ENCODE measurements around the gene GBP3. TPM values are rescaled to one million over a fixed set of nuclear protein-coding genes. Genes with fewer than 3 reads are reported as not detected.
"Not testable (repeated sequence)": the region's sequence is repeated elsewhere in the genome, so short reads cannot be mapped to it uniquely, and the experiment has no call there.

The GBP3 gene
- total RNA-seq, 1 experiment from 2014 or later: 0.48 TPM

DNA sequence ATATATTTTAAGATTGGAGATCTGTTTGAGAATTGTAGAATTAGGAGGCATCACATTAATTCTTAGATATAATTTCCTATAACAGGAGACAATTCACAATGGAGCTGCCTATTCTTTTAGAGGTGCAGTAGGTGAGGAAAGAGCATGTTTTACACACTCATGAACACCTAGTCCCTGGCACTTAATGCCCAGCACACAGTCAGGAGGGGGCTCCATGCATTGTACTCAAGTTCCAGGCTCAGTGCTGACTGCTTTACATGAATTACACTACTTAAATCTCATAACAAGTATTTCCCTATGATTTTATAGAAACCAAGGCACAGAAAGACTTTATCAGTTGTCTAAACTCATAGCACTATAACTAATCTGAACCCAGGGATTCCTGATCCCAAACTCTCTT, 360 bp upstream of the GBP3 start:
- DNase-seq: no peak
- Histone ChIP-seq H3K4me1 (peaks cover 12% of the 10 kb centered on the region; the same call in 1 of the 2 replicates), H3K4me3 (ENCODE audit: low read depth, low read length) (no peak overlapping the region), H3K9me3 (no peaks in the 10 kb centered on the region), H3K36me3 (ENCODE audit: control insufficient read depth, insufficient read depth, low read length) (no peaks in the 10 kb centered on the region), H3K27me3 (replicated peaks; ENCODE audit: control insufficient read depth, insufficient read depth, low read length) (no peaks in the 10 kb centered on the region)
- Mint-ChIP-seq H3K4me3 (ENCODE audit: unreplicated experiment) (peak overlapping the region; percentile 55), H3K27ac (ENCODE audit: unreplicated experiment) (no peak overlapping the region), H3K4me1 (ENCODE audit: low read depth, unreplicated experiment) (peaks cover 21% of the 10 kb centered on the region), H3K27me3 (ENCODE audit: insufficient read depth, unreplicated experiment) (no peaks in the 10 kb centered on the region), H3K36me3 (ENCODE audit: insufficient read depth, unreplicated experiment) (no peaks in the 10 kb centered on the region), H3K9me3 (ENCODE audit: unreplicated experiment) (no peaks in the 10 kb centered on the region)
- intact Hi-C loops (cut with micrococcal nuclease; ENCODE audit: unreplicated experiment): loop anchor here (2.0 kb wide), 1 partner anchor 22 kb away; no protein-coding TSS in a partner anchor
- ChIA-PET POLR2A (no interaction called here), CTCF (no interaction called here)
- TF ChIP-seq, protein P1, sequence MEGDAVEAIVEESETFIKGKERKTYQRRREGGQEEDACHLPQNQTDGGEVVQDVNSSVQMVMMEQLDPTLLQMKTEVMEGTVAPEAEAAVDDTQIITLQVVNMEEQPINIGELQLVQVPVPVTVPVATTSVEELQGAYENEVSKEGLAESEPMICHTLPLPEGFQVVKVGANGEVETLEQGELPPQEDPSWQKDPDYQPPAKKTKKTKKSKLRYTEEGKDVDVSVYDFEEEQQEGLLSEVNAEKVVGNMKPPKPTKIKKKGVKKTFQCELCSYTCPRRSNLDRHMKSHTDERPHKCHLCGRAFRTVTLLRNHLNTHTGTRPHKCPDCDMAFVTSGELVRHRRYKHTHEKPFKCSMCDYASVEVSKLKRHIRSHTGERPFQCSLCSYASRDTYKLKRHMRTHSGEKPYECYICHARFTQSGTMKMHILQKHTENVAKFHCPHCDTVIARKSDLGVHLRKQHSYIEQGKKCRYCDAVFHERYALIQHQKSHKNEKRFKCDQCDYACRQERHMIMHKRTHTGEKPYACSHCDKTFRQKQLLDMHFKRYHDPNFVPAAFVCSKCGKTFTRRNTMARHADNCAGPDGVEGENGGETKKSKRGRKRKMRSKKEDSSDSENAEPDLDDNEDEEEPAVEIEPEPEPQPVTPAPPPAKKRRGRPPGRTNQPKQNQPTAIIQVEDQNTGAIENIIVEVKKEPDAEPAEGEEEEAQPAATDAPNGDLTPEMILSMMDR (IDR thresholded peaks at IDR 0.05; ENCODE audit: insufficient read depth in 1 of 2, low read depth in 1 of 2, low read length in 1 of 2, severe bottlenecking in 1 of 2, unreplicated experiment in 1 of 2): no peak
- BruUV-seq (replicated peaks): no TSS peak

DNA sequence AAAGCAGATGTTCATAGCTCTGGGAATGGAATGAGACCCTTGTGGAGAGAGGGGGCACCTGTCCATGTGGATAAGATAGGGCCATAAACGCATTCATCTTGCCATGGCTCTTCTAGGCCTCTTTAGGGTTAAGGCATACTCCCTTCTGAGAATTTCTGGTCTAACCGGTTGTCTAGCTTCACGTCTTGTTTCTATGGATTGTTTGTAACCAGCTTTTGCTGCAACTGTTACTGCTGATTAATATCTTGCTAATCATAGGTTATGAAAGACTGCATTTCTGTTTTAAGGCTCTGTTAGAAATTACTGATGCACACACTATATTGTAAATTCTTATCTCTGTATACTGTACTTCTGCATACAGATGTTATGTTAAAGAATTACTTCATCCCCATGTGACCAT, 4.3 kb downstream of the GBP3 start:
- H3K4me3 ChIP-seq (ENCODE audit: low read depth, low read length); H3K27me3 ChIP-seq (replicated peaks; ENCODE audit: control insufficient read depth, insufficient read depth, low read length); H3K27me3 Mint-ChIP-seq (ENCODE audit: insufficient read depth, unreplicated experiment); CTCF ChIA-PET; H3K36me3 Mint-ChIP-seq (ENCODE audit: insufficient read depth, unreplicated experiment); DNase-seq; H3K36me3 ChIP-seq (ENCODE audit: control insufficient read depth, insufficient read depth, low read length); H3K9me3 Mint-ChIP-seq (ENCODE audit: unreplicated experiment); H3K27ac Mint-ChIP-seq (ENCODE audit: unreplicated experiment); H3K4me3 Mint-ChIP-seq (ENCODE audit: unreplicated experiment); H3K9me3 ChIP-seq; intact Hi-C loops (cut with micrococcal nuclease; ENCODE audit: unreplicated experiment); BruUV-seq (replicated peaks); POLR2A ChIA-PET: not testable (repeated sequence)
- H3K4me1 Mint-ChIP-seq (ENCODE audit: low read depth, unreplicated experiment): peaks cover 21% of the 10 kb centered on the region
- H3K4me1 ChIP-seq: peaks cover 12% of the 10 kb centered on the region; the same call in 1 of the 2 replicates

DNA sequence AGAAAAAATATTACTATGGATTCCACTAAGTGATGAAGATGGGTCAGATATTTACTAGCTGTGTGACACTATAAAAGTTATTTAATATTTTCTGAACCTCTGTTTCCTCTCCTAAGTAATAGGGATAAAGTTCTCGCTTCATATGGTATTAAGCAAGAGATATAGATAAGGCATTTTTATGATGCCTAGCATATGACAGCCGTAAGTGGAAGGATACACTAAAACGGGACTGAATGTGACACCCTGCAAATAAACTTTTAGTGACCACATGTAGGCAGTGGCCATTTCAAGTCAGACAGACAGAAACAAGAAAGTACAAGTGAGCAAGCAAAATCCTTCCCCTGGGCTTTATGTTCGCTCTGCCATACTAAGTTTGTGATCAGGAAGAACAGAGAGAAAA, 14.2 kb downstream of the GBP3 start:
- Mint-ChIP-seq H3K4me3 (ENCODE audit: unreplicated experiment) (no peak overlapping the region), H3K27me3 (ENCODE audit: insufficient read depth, unreplicated experiment) (no peaks in the 10 kb centered on the region), H3K27ac (ENCODE audit: unreplicated experiment) (no peak overlapping the region), H3K4me1 (ENCODE audit: low read depth, unreplicated experiment) (no peaks in the 10 kb centered on the region), H3K36me3 (ENCODE audit: insufficient read depth, unreplicated experiment) (no peaks in the 10 kb centered on the region), H3K9me3 (ENCODE audit: unreplicated experiment) (no peaks in the 10 kb centered on the region)
- ChIA-PET CTCF (no interaction called here), POLR2A (no interaction called here)
- Histone ChIP-seq H3K9me3 (no peaks in the 10 kb centered on the region), H3K4me3 (ENCODE audit: low read depth, low read length) (no peak overlapping the region), H3K36me3 (ENCODE audit: control insufficient read depth, insufficient read depth, low read length) (no peaks in the 10 kb centered on the region), H3K27me3 (replicated peaks; ENCODE audit: control insufficient read depth, insufficient read depth, low read length) (no peaks in the 10 kb centered on the region), H3K4me1 (no peaks in the 10 kb centered on the region)
- DNase-seq: no peak
- TF ChIP-seq, protein P1 (IDR thresholded peaks at IDR 0.05; ENCODE audit: insufficient read depth in 1 of 2, low read depth in 1 of 2, low read length in 1 of 2, severe bottlenecking in 1 of 2, unreplicated experiment in 1 of 2): no peak
- no TSS peak for BruUV-seq (replicated peaks)
- intact Hi-C loops (cut with micrococcal nuclease; ENCODE audit: unreplicated experiment): no loop called here
